Measurements from ENCODE around the gene TMEM123.

The TMEM123 gene

DNA sequence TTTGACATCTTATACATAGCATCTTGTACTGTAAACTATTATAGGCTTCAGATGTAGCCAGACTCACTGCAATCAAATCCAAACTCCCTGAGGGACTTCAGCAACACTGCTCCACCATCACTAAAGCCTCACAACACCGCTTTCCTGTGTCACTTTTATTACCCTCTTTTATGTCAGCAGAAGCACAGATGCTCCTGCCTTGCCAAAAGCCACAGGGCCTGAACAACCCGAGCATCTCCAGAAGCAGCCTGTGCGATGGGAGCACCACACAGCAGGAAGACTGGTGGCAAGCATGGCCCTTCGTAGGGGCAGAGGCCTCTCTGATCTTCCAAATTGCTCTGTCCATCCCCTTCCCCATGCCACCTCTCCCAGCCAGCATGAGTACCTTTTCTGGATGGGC lies 22.9 kb downstream of the TMEM123 start:
- no peak for TF ChIP-seq TAF1 (IDR thresholded peaks at IDR 0.05; ENCODE audit: low read depth)
- TF ChIP-seq EGR1 (IDR thresholded peaks at IDR 0.05): no peak
- no peak for TF ChIP-seq CREB1 (IDR thresholded peaks at IDR 0.05; ENCODE audit: low read depth)
- no peak for TF ChIP-seq FOXM1 (IDR thresholded peaks at IDR 0.05; ENCODE audit: borderline replicate concordance, low read depth)
- no peak for TF ChIP-seq RAD21 (IDR thresholded peaks at IDR 0.05; ENCODE audit: low read depth)
- TF ChIP-seq NFIC (IDR thresholded peaks at IDR 0.05): no peak
- TF ChIP-seq CEBPB (IDR thresholded peaks at IDR 0.05): no peak
- TF ChIP-seq ZBTB7A (IDR thresholded peaks at IDR 0.05; ENCODE audit: low read depth): no peak
- no peak for TF ChIP-seq YY1 (IDR thresholded peaks at IDR 0.05; ENCODE audit: low read depth)
- TF ChIP-seq, protein P1, sequence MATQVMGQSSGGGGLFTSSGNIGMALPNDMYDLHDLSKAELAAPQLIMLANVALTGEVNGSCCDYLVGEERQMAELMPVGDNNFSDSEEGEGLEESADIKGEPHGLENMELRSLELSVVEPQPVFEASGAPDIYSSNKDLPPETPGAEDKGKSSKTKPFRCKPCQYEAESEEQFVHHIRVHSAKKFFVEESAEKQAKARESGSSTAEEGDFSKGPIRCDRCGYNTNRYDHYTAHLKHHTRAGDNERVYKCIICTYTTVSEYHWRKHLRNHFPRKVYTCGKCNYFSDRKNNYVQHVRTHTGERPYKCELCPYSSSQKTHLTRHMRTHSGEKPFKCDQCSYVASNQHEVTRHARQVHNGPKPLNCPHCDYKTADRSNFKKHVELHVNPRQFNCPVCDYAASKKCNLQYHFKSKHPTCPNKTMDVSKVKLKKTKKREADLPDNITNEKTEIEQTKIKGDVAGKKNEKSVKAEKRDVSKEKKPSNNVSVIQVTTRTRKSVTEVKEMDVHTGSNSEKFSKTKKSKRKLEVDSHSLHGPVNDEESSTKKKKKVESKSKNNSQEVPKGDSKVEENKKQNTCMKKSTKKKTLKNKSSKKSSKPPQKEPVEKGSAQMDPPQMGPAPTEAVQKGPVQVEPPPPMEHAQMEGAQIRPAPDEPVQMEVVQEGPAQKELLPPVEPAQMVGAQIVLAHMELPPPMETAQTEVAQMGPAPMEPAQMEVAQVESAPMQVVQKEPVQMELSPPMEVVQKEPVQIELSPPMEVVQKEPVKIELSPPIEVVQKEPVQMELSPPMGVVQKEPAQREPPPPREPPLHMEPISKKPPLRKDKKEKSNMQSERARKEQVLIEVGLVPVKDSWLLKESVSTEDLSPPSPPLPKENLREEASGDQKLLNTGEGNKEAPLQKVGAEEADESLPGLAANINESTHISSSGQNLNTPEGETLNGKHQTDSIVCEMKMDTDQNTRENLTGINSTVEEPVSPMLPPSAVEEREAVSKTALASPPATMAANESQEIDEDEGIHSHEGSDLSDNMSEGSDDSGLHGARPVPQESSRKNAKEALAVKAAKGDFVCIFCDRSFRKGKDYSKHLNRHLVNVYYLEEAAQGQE (IDR thresholded peaks at IDR 0.05; ENCODE audit: low read depth): no peak

DNA sequence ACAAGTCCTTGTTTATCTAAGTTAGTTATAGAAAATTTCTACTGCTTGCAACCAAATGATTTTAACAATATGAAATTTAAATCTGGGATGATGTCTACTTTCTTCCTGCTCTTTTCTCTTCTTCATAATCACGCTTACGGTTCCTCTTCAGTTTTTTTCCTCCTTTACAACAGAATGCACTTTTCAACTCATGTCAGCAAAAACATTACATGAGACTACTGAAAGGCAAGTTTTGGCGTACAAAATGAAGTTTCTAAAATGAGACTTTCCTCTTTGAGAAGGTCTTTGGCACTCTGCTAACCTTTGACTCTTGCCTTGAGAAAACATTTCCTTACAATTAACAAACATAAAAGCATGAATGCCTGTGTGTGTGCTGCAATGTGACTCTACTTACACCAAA lies 23.3 kb downstream of the TMEM123 start:
- TF ChIP-seq FOXM1 (IDR thresholded peaks at IDR 0.05; ENCODE audit: borderline replicate concordance, low read depth): no peak
- TF ChIP-seq, protein P2, sequence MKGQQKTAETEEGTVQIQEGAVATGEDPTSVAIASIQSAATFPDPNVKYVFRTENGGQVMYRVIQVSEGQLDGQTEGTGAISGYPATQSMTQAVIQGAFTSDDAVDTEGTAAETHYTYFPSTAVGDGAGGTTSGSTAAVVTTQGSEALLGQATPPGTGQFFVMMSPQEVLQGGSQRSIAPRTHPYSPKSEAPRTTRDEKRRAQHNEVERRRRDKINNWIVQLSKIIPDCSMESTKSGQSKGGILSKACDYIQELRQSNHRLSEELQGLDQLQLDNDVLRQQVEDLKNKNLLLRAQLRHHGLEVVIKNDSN (IDR thresholded peaks at IDR 0.05): no peak
- no peak for TF ChIP-seq CEBPB (IDR thresholded peaks at IDR 0.05)
- no peak for TF ChIP-seq RAD21 (IDR thresholded peaks at IDR 0.05; ENCODE audit: low read depth)
- no peak for TF ChIP-seq TCF12 (IDR thresholded peaks at IDR 0.05; ENCODE audit: low read depth)
- no peak for TF ChIP-seq ZBTB7A (IDR thresholded peaks at IDR 0.05; ENCODE audit: low read depth)
- TF ChIP-seq NFIC (IDR thresholded peaks at IDR 0.05): no peak
- no peak for TF ChIP-seq EGR1 (IDR thresholded peaks at IDR 0.05)
- TF ChIP-seq CREB1 (IDR thresholded peaks at IDR 0.05; ENCODE audit: low read depth): no peak
- TF ChIP-seq, protein P1 (IDR thresholded peaks at IDR 0.05; ENCODE audit: low read depth): no peak
- no peak for TF ChIP-seq TAF1 (IDR thresholded peaks at IDR 0.05; ENCODE audit: low read depth)
- TF ChIP-seq, protein P3, sequence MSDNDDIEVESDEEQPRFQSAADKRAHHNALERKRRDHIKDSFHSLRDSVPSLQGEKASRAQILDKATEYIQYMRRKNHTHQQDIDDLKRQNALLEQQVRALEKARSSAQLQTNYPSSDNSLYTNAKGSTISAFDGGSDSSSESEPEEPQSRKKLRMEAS (IDR thresholded peaks at IDR 0.05): no peak
- no peak for TF ChIP-seq YY1 (IDR thresholded peaks at IDR 0.05; ENCODE audit: low read depth)
- no peak for TF ChIP-seq TEAD4 (IDR thresholded peaks at IDR 0.05)
- no peak for TF ChIP-seq EP300 (IDR thresholded peaks at IDR 0.05; ENCODE audit: borderline replicate concordance)

DNA sequence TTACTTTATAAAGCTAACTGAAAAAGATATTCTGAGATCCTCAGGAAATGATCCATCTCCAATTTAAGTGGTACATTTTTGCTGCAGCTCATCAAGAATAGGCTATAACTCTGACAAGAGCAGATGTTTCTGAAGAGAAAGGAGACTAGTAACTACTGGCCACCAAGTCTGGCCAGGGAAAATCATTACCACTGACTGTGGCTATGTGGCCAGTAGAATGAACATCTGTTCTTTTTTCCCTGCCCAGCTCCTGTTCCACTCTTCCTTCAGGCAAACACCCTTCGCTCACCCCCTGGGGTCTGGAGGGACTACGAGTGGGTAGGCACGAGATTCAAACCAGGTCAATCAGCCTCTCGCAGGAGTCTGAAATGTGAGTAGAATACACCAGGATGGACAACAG lies 23.9 kb downstream of the TMEM123 start:
- TF ChIP-seq EGR1 (IDR thresholded peaks at IDR 0.05) (no peak), NFIC (IDR thresholded peaks at IDR 0.05) (no peak), YY1 (IDR thresholded peaks at IDR 0.05; ENCODE audit: low read depth) (no peak)
- TF ChIP-seq, protein P1 (IDR thresholded peaks at IDR 0.05; ENCODE audit: low read depth): no peak

DNA sequence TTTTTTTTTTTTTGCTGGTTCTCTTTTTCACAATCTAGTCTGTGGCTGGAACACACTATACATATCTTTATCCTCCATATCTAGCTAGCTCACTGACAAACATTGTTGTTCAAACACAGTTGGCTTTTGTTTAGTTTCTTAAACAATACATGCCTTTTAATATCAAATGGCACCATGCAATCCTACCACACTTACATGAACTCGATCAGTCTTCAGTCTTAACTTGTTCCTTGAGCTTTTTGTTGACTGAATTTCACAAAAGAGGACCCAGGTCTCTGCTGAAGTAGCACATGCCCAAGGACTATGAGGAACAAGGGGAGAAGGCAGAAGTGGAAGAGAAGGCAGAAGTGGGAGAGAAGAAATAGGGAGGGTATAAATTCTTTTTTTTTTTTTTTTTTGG lies 25.5 kb downstream of the TMEM123 start:
- TF ChIP-seq NFIC (IDR thresholded peaks at IDR 0.05): no peak
- TF ChIP-seq, protein P2 (IDR thresholded peaks at IDR 0.05): no peak
- no peak for TF ChIP-seq TEAD4 (IDR thresholded peaks at IDR 0.05)
- TF ChIP-seq TCF12 (IDR thresholded peaks at IDR 0.05; ENCODE audit: low read depth): no peak
- TF ChIP-seq YY1 (IDR thresholded peaks at IDR 0.05; ENCODE audit: low read depth): no peak
- no peak for TF ChIP-seq CREB1 (IDR thresholded peaks at IDR 0.05; ENCODE audit: low read depth)
- TF ChIP-seq, protein P1 (IDR thresholded peaks at IDR 0.05; ENCODE audit: low read depth): no peak
- TF ChIP-seq EGR1 (IDR thresholded peaks at IDR 0.05): no peak

All from Ishikawa (cell line).